Epithelial cell of esophagus (primary cell): Measurements from ENCODE around the gene TIMP2.

Source experiments
- DNase-seq: peaks from one replicate; pipeline ENCODE4 v3.0.0; 2010; ENCODE audit warnings: low read depth
- H3K4me3 ChIP-seq: 2 replicates; pipeline ENCODE4 v1.5.1; 2011; ENCODE audit warnings: mild to moderate bottlenecking, low read length, control low read depth
- CTCF ChIP-seq: IDR thresholded peaks from 2 replicates; pipeline ENCODE4 v1.5.1; 2011; ENCODE audit warnings: low read depth, mild to moderate bottlenecking, low read length, control low read depth, inconsistent platforms; ENCODE audit not compliant: insufficient read depth; ENCODE audit errors: missing control alignments

TIMP2 gene

GRCh38 chr17:78862073-78863023 lies 62.8 kb downstream of the TIMP2 start:
- DNase-seq = peak; percentile 83
- no peak overlapping the region for H3K4me3 ChIP-seq
- TF ChIP-seq CTCF = no peak

GRCh38 chr17:78861229-78861628 lies 64.0 kb downstream of the TIMP2 start:
- no peak for DNase-seq
- TF ChIP-seq CTCF = no peak
- H3K4me3 ChIP-seq = no peak overlapping the region

GRCh38 chr17:78859051-78859450 lies 66.1 kb downstream of the TIMP2 start:
- no peak overlapping the region for H3K4me3 ChIP-seq
- TF ChIP-seq CTCF = no peak
- no peak for DNase-seq

- no peak for TF ChIP-seq CTCF
- DNase-seq = no peak
- no peak overlapping the region for H3K4me3 ChIP-seq
These were observed 67.9 kb downstream of the TIMP2 start for GRCh38 chr17:78857266-78857665.

- TF ChIP-seq CTCF = no peak
- no peak for DNase-seq
- no peak overlapping the region for H3K4me3 ChIP-seq
These were observed 69.5 kb downstream of the TIMP2 start for GRCh38 chr17:78855561-78856165.

- TF ChIP-seq CTCF = no peak
- DNase-seq = no peak
- H3K4me3 ChIP-seq = no peak overlapping the region
These were observed 70.7 kb downstream of the TIMP2 start for GRCh38 chr17:78854508-78854907.
